Endothelial cell of umbilical vein (primary cell): ENCODE data around the gene CEP63. TPM values are rescaled to one million over a fixed set of nuclear protein-coding genes. Genes with fewer than 3 reads are reported as not detected.

ENCODE experiments used
- BruUV-seq: library from RNA; stranded (reverse); fragments of 400-500 nt; replicated peaks from 2 replicates; lab custom pipeline; 2021; lab: Mats Ljungman, UMichigan
- CTCF ChIA-PET: fragments of 300-600, 350-600 bp; sonication (Branson Sonifier 250); formaldehyde crosslinking; loops from one replicate; lab custom pipeline; 2021; ENCODE audit warnings: antibody characterized with exemption, inconsistent platforms; lab: Charles Lee
- POLR2A ChIA-PET: fragments of 300-600, 350-600 bp; sonication (Branson Sonifier 250); formaldehyde crosslinking; loops from one replicate; lab custom pipeline; 2021; ENCODE audit warnings: antibody characterized with exemption, inconsistent platforms; lab: Charles Lee
- DNase-seq: peaks from one replicate; pipeline ENCODE4 v3.0.0-alpha.2; 2011; ENCODE audit warnings: low read depth, low spot score
- FAIRE-seq: peaks from 2 replicates; lab custom pipeline; 2011; peaks lifted over from hg19 to GRCh38; lab: Jason Lieb, UNC
- H2AFZ ChIP-seq: 2 replicates; pipeline ENCODE4 v1.6.0; 2012; ENCODE audit warnings: low read depth, low read length, control low read depth, inconsistent platforms
- H3K27ac ChIP-seq: 2 replicates; pipeline ENCODE4 v1.5.1; 2011; ENCODE audit warnings: low read depth, mild to moderate bottlenecking, control low read depth, low read length, moderate library complexity; ENCODE audit not compliant: insufficient read depth
- H3K27me3 ChIP-seq, 2 experiments: 2 replicates each; pipeline versions ENCODE4 v1.6.0 to v1.6.1; 2011; ENCODE audit warnings: low read length in 2 of 2, mixed read lengths in 1 of 2; ENCODE audit not compliant: control insufficient read depth in 2 of 2, insufficient read depth in 2 of 2
- H3K36me3 ChIP-seq, 2 experiments: 2 replicates in 1 of 2; 3 replicates in 1 of 2; pipeline ENCODE4 v1.5.1; 2011; ENCODE audit warnings: low read length in 2 of 2, mild to moderate bottlenecking in 1 of 2, moderate library complexity in 1 of 2; ENCODE audit not compliant: control insufficient read depth in 2 of 2, insufficient read depth in 2 of 2; ENCODE audit errors: extremely low read depth in 1 of 2
- H3K4me1 ChIP-seq: 3 replicates; pipeline ENCODE4 v1.5.1; 2011; ENCODE audit warnings: mild to moderate bottlenecking, low read length; ENCODE audit not compliant: control insufficient read depth, insufficient read depth; ENCODE audit errors: extremely low read depth
- H3K4me2 ChIP-seq: 2 replicates; pipeline ENCODE4 v1.6.1; 2011; ENCODE audit warnings: low read length, control low read depth, mixed read lengths; ENCODE audit not compliant: insufficient read depth
- H3K4me3 ChIP-seq, 3 experiments: fragments of 200-600 bp in 1 of 3; sonication (generic), shearing (Covaris generic) in 1 of 3; replicated peaks in 1 of 3; 2 replicates each; pipeline ENCODE4 v1.5.1; 2011 to 2016; ENCODE audit warnings: control low read depth in 3 of 3, low read length in 3 of 3, mild to moderate bottlenecking in 2 of 3, inconsistent platforms in 1 of 3, low read depth in 1 of 3, moderate library complexity in 1 of 3; ENCODE audit not compliant: insufficient read depth in 1 of 3
- H3K79me2 ChIP-seq: 2 replicates; pipeline ENCODE4 v1.6.0; 2012; ENCODE audit warnings: low read length, inconsistent platforms; ENCODE audit not compliant: control insufficient read depth, insufficient read depth
- H3K9ac ChIP-seq: replicated peaks from 2 replicates; pipeline ENCODE3; 2011; ENCODE audit warnings: low read length, control low read depth; ENCODE audit not compliant: insufficient read depth; ENCODE audit errors: extremely low read depth
- H3K9me1 ChIP-seq: replicated peaks from 3 replicates; pipeline ENCODE4 v1.6.0; 2011; ENCODE audit warnings: mild to moderate bottlenecking, low read length; ENCODE audit not compliant: control insufficient read depth, insufficient read depth; ENCODE audit errors: extremely low read depth
- H3K9me3 ChIP-seq: replicated peaks from 2 replicates; pipeline ENCODE4 v1.5.1; 2012; ENCODE audit warnings: low read length, inconsistent platforms; ENCODE audit not compliant: control insufficient read depth, insufficient read depth
- H4K20me1 ChIP-seq: replicated peaks from 2 replicates; pipeline ENCODE3; 2011; ENCODE audit warnings: mild to moderate bottlenecking, low read length; ENCODE audit not compliant: control insufficient read depth, insufficient read depth; ENCODE audit errors: extremely low read depth
- EZH2 ChIP-seq: IDR thresholded peaks from 2 replicates; pipeline ENCODE4 v1.6.1; 2012; ENCODE audit warnings: borderline replicate concordance, low read depth, mild to moderate bottlenecking, moderate library complexity, low read length, inconsistent platforms; ENCODE audit not compliant: severe bottlenecking
- FOS ChIP-seq: IDR thresholded peaks from 2 replicates; pipeline ENCODE4 v1.6.1; 2011; ENCODE audit warnings: mild to moderate bottlenecking, low read length, moderate library complexity, borderline replicate concordance; ENCODE audit not compliant: insufficient read depth
- GATA2 ChIP-seq: IDR thresholded peaks from 2 replicates; pipeline ENCODE4 v1.7.0; 2011; ENCODE audit warnings: low read depth, mild to moderate bottlenecking, moderate library complexity, mixed read lengths, low read length; ENCODE audit not compliant: insufficient read length, insufficient read depth
- JUN ChIP-seq: IDR thresholded peaks from 2 replicates; pipeline ENCODE4 v1.6.1; 2011; ENCODE audit warnings: borderline replicate concordance, low read depth; ENCODE audit not compliant: insufficient read length, insufficient read depth
- MYC ChIP-seq: IDR thresholded peaks from one replicate; pipeline ENCODE4 v1.6.1; 2011; ENCODE audit warnings: mild to moderate bottlenecking, low read depth, low read length
- POLR2A ChIP-seq: IDR thresholded peaks from 2 replicates; pipeline ENCODE4 v1.6.1; 2012; ENCODE audit warnings: low read depth, mild to moderate bottlenecking, control low read depth, low read length
- POLR2AphosphoS5 ChIP-seq: IDR thresholded peaks from 2 replicates; pipeline ENCODE4 v1.6.1; 2012; ENCODE audit warnings: low read depth, mild to moderate bottlenecking, control low read depth, low read length, moderate library complexity; ENCODE audit not compliant: insufficient read depth
- dilution Hi-C: fragments of 300-500 bp; cut with MboI; formaldehyde crosslinking; loops from one replicate; pipeline ENCODE4 v1.15.0; 2019; ENCODE audit warnings: low sequenced_read_pairs; ENCODE audit not compliant: extremely low pct_ligation_motif_present
- intact Hi-C: fragments of 100-400 bp; cut with micrococcal nuclease; formaldehyde crosslinking; loops from one replicate; pipeline ENCODE4 v1.10.0; 2022
- polyA plus RNA-seq, 4 experiments: library from polyadenylated mRNA; depleted of rRNA in 3 of 4; stranded (reverse) in 3 of 4; unstranded in 1 of 4; fragments of >200 nt; gene quantifications; 2 replicates each; pipeline versions ENCODE4 v1.2.1 to v1.2.3, GENCODE V29; 2011 to 2012; ENCODE audit warnings: missing spikeins in 1 of 4
- total RNA-seq: library from RNA; stranded (reverse); gene quantifications from 2 replicates; pipeline ENCODE4 v1.2.3, GENCODE V29; 2021
- TF ChIP-seq, protein P1 (sequence below): IDR thresholded peaks from 2 replicates; pipeline ENCODE4 v1.6.1; 2011; ENCODE audit not compliant: insufficient read depth, insufficient read length
- TF ChIP-seq, protein P2 (sequence below), 2 donors: IDR thresholded peaks; 1 replicate in 1 of 2; 2 replicates in 1 of 2; pipeline ENCODE4 v1.5.1; 2011; ENCODE audit warnings: low read length in 2 of 2, mild to moderate bottlenecking in 2 of 2, moderate library complexity in 2 of 2, control low read depth in 1 of 2, inconsistent platforms in 1 of 2, low read depth in 1 of 2; ENCODE audit not compliant: insufficient read depth in 1 of 2; ENCODE audit errors: extremely low read depth in 1 of 2

CEP63 gene
- total and polyA plus RNA-seq, 2 donors (not counting 3 experiments of a cell fraction or from before 2014, with no cell fraction given): 5.7 to 29.4 TPM

DNA sequence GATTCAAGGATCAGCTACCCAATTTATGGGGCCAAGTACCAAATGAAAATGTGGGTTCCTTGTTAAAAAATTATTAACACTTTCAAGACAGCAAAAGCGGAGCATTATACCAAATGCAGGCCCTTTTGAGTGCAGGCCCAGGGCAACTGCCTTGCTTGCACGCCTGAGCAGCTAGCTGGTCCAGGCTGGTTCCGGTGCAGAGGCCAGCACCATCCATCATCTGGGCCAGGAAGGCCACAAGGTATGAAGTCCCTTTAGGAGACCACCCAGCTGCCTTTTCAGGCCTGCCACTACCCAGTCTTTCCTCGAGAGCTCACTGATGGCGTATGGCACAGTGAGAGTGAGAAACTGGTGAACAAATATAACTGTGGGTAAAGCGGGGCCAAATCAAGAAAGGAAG lies 13.0 kb upstream of the CEP63 start:
- ChIA-PET CTCF (interaction anchor here (1.0 to 8.5 kb wide), 20 partner anchors 8 to 260 kb away, joined by 3 to 296 read pairs (median 20); partner anchors contain the start of gene AMOTL2), POLR2A (interaction anchor here (2.0 kb wide), 1 partner anchor 99 kb away, joined by 7 read pairs; the partner anchor contains the start of gene AMOTL2)
- no peak for TF ChIP-seq EZH2
- H3K79me2 ChIP-seq: no peaks in the 10 kb centered on the region
- no peak overlapping the region for H2AFZ ChIP-seq
- H3K27ac ChIP-seq: no peak overlapping the region
- dilution Hi-C loops (no loop called here), intact Hi-C loops (loop anchor here (5.0 kb wide), 1 partner anchor 541 kb away; no protein-coding TSS in a partner anchor)
- no peaks in the 10 kb centered on the region for H3K9me3 ChIP-seq
- H4K20me1 ChIP-seq: no peaks in the 10 kb centered on the region
- no peaks in the 10 kb centered on the region for H3K9me1 ChIP-seq
- no peak for DNase-seq
- H3K27me3 ChIP-seq: no peaks in the 10 kb centered on the region
- FAIRE-seq: no peak
- H3K9ac ChIP-seq: no peak overlapping the region
- H3K36me3 ChIP-seq: peaks cover 2 to 6% of the 10 kb centered on the region in 2 experiments
- H3K4me2 ChIP-seq: no peak overlapping the region
- peaks cover 13% of the 10 kb centered on the region for H3K4me1 ChIP-seq
- BruUV-seq: no TSS peak
- H3K4me3 ChIP-seq: no peak overlapping the region

DNA sequence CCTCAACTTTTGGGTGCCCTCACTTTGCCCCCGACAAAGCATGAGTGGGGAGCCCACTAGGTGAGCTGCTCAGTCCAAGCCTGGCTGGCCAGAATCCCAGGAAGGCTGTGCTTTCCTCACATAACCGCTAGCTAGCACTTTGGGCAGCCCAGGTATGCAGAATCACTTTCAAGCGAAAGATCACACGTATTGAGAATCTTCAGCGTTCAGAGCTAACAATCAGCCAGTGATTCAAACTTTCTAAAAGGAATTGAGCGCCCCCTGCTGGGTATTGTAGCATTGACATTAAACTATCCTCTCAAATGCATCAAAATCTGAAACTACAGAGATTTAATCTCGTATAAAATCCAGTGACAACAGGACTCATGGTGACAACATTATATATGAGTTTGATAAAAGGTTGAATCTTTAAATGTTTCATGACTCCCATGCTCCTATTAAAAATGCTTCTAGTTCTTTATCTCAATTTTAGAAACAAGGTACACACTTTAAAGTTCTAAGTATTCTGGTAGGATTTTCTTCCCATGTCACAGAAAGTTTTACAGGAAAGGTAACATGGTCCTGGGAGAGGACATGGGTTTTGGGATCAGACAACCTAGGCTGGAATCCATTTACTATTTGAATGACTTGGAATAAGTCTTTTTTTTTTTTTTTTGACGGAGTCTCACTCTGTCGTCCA lies 11.8 kb upstream of the CEP63 start:
- BruUV-seq: no TSS peak
- Histone ChIP-seq H2AFZ (no peak overlapping the region), H3K36me3 (peaks cover 7 to 17% of the 10 kb centered on the region in 2 experiments), H3K9ac (no peak overlapping the region), H3K4me3 (no peak overlapping the region), H3K9me1 (no peaks in the 10 kb centered on the region), H4K20me1 (no peaks in the 10 kb centered on the region), H3K4me2 (no peak overlapping the region), H3K4me1 (peaks cover 13% of the 10 kb centered on the region), H3K27ac (no peak overlapping the region), H3K79me2 (no peaks in the 10 kb centered on the region), H3K27me3 (no peaks in the 10 kb centered on the region), H3K9me3 (no peaks in the 10 kb centered on the region)
- peak; percentile 17 for TF ChIP-seq GATA2
- TF ChIP-seq FOS: no peak
- no peak for TF ChIP-seq POLR2AphosphoS5
- TF ChIP-seq, protein P1, sequence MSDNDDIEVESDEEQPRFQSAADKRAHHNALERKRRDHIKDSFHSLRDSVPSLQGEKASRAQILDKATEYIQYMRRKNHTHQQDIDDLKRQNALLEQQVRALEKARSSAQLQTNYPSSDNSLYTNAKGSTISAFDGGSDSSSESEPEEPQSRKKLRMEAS: no peak
- TF ChIP-seq, protein P2, sequence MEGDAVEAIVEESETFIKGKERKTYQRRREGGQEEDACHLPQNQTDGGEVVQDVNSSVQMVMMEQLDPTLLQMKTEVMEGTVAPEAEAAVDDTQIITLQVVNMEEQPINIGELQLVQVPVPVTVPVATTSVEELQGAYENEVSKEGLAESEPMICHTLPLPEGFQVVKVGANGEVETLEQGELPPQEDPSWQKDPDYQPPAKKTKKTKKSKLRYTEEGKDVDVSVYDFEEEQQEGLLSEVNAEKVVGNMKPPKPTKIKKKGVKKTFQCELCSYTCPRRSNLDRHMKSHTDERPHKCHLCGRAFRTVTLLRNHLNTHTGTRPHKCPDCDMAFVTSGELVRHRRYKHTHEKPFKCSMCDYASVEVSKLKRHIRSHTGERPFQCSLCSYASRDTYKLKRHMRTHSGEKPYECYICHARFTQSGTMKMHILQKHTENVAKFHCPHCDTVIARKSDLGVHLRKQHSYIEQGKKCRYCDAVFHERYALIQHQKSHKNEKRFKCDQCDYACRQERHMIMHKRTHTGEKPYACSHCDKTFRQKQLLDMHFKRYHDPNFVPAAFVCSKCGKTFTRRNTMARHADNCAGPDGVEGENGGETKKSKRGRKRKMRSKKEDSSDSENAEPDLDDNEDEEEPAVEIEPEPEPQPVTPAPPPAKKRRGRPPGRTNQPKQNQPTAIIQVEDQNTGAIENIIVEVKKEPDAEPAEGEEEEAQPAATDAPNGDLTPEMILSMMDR (IDR thresholded peaks at IDR 0.05; ENCODE audit: extremely low read depth in 1 of 2, insufficient read depth in 1 of 2, low read depth in 1 of 2, low read length in 2 of 2): peak; percentile 61 to 63
- no peak for TF ChIP-seq JUN
- TF ChIP-seq MYC: no peak
- TF ChIP-seq POLR2A: no peak
- no peak for TF ChIP-seq EZH2
- dilution Hi-C loops (no loop called here), intact Hi-C loops (loop anchor here (1.0 to 5.0 kb wide), 7 partner anchors 47 to 542 kb away; no protein-coding TSS in a partner anchor)
- DNase-seq (peak; percentile 73), FAIRE-seq (peak; percentile 93)
- ChIA-PET CTCF (interaction anchor here (0.6 to 8.5 kb wide), 41 partner anchors 9 to 1009 kb away, joined by 3 to 296 read pairs (median 6); partner anchors contain the start of genes AMOTL2, ANAPC13 and CEP63), POLR2A (interaction anchor here (0.6 to 1.0 kb wide), 2 partner anchors 100 to 105 kb away, joined by 3 to 4 read pairs; partner anchors contain the start of gene AMOTL2)
